ENCODE measurements around the gene CBX5.

DNA sequence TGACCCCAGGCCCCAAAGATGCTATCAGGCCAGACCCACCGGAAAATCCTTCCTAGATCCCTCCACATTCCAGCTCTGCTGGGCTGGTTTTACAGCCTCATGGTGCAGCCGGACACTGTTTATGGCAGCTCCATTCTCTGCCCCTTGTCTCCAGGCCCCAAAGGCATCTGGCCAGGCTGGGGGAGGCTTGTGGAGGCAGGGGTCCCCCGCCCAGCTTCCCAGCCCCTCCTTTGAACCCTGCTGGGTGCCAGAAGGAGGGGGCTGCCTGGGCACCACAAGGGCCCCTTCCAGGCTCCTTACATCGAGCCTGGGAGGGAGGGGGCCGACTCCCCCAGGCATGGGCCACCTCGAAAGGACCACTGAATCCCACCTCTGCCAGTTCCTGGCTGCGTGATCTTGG is 71.3 kb downstream of the CBX5 start:
- no peak for TF ChIP-seq ZNF274 (IDR thresholded peaks at IDR 0.05; ENCODE audit: low read depth, low read length)
- no peak for TF ChIP-seq YY1 (IDR thresholded peaks at IDR 0.05; ENCODE audit: insufficient read depth, insufficient read length)
- no peak for TF ChIP-seq SUZ12 (IDR thresholded peaks at IDR 0.05; ENCODE audit: extremely low read depth, insufficient read depth, insufficient read length)

All from NT2/D1 (cell line).